Transverse colon (tissue), 4 donors: ENCODE results near the gene BRIP1.

Experiments used
- CTCF ChIP-seq, 5 experiments: fragments of 200-600 bp in 3 of 5; fragments of 450-650 bp in 2 of 5; sonication (generic) in 3 of 5; IDR thresholded peaks; 1 replicate in 2 of 5; 2 replicates in 3 of 5; pipeline ENCODE4 v1.5.1; 2016 to 2017; ENCODE audit warnings: antibody characterized with exemption in 5 of 5, inconsistent platforms in 3 of 5, mild to moderate bottlenecking in 2 of 5, moderate library complexity in 1 of 5
- EP300 ChIP-seq: sonication (generic); formaldehyde crosslinking; IDR thresholded peaks from one replicate; pipeline ENCODE4 v1.6.1; 2017; ENCODE audit warnings: antibody characterized with exemption, low read depth
- POLR2A ChIP-seq: fragments of 450-650 bp; IDR thresholded peaks from one replicate; pipeline ENCODE4 v1.6.1; 2016; ENCODE audit warnings: antibody characterized with exemption, mild to moderate bottlenecking, moderate library complexity
- POLR2AphosphoS5 ChIP-seq, 3 donors: sonication (generic); formaldehyde crosslinking; IDR thresholded peaks; one replicate each; pipeline ENCODE4 v1.6.1; 2016; ENCODE audit warnings: antibody characterized with exemption in 3 of 3

- no peak for TF ChIP-seq CTCF (IDR thresholded peaks at IDR 0.05)
- TF ChIP-seq EP300 = no peak
- TF ChIP-seq POLR2A = no peak
- TF ChIP-seq POLR2AphosphoS5 (IDR thresholded peaks at IDR 0.05) = no peak
Observed at GRCh38 chr17:61750656-61751055, 112.7 kb downstream of the BRIP1 start.
